GM19351 (cell line): Measurements from ENCODE around the gene TFEB.

ENCODE experiments used
- ATAC-seq: cut with Tn5 transposase; IDR thresholded peaks from one replicate; pipeline ENCODE4 v1.9.1; 2021; ENCODE audit warnings: mild to moderate bottlenecking, moderate library complexity; ENCODE audit not compliant: unreplicated experiment

TFEB gene

GRCh38 chr6:41692730-41693129, 42.7 kb downstream of the TFEB start:
- ATAC-seq, result no peak

- no peak for ATAC-seq
These were observed 43.2 kb downstream of the TFEB start for GRCh38 chr6:41692080-41692675.

- no peak for ATAC-seq
These were observed 43.9 kb downstream of the TFEB start for GRCh38 chr6:41691426-41692079.

- ATAC-seq, result no peak
These were observed 44.7 kb downstream of the TFEB start for GRCh38 chr6:41690541-41691330.

- no peak for ATAC-seq
These were observed 46.0 kb downstream of the TFEB start for GRCh38 chr6:41689171-41690008.

GRCh38 chr6:41688256-41688965, 47.0 kb downstream of the TFEB start:
- no peak for ATAC-seq

- no peak for ATAC-seq
These were observed 47.8 kb downstream of the TFEB start for GRCh38 chr6:41687501-41688175.

GRCh38 chr6:41685641-41686380, 49.6 kb downstream of the TFEB start:
- no peak for ATAC-seq

GRCh38 chr6:41684311-41685180, 50.9 kb downstream of the TFEB start:
- no peak for ATAC-seq

- ATAC-seq, result peak; percentile 73
These were observed 51.7 kb downstream of the TFEB start for GRCh38 chr6:41683523-41684310.

- ATAC-seq, result no peak
These were observed 52.2 kb downstream of the TFEB start for GRCh38 chr6:41683273-41683522.

GRCh38 chr6:41682497-41683272, 52.7 kb downstream of the TFEB start:
- ATAC-seq, result no peak

GRCh38 chr6:41682056-41682477, 53.3 kb downstream of the TFEB start:
- ATAC-seq, result peak; percentile 66

- ATAC-seq, result no peak
These were observed 55.0 kb downstream of the TFEB start for GRCh38 chr6:41680182-41680965.

GRCh38 chr6:41679696-41680095, 55.7 kb downstream of the TFEB start:
- no peak for ATAC-seq

- no peak for ATAC-seq
These were observed 56.8 kb downstream of the TFEB start for GRCh38 chr6:41678511-41679084.
